Uterus (tissue), 2 donors: ENCODE results near the gene PPY.

Experiments used
- POLR2A ChIP-seq, 2 donors: fragments of 450-650 bp; IDR thresholded peaks; one replicate each; pipeline ENCODE4 v1.6.1; 2016; ENCODE audit warnings: antibody characterized with exemption in 2 of 2, mild to moderate bottlenecking in 1 of 2, moderate library complexity in 1 of 2
- TF ChIP-seq, protein P1 (sequence below), 4 experiments: fragments of 200-600 bp in 2 of 4; fragments of 450-650 bp in 2 of 4; sonication (generic) in 2 of 4; IDR thresholded peaks; one replicate each; pipeline ENCODE4 v1.5.1; 2016 to 2019; ENCODE audit warnings: antibody characterized with exemption in 4 of 4, mild to moderate bottlenecking in 2 of 4, moderate library complexity in 1 of 4

DNA sequence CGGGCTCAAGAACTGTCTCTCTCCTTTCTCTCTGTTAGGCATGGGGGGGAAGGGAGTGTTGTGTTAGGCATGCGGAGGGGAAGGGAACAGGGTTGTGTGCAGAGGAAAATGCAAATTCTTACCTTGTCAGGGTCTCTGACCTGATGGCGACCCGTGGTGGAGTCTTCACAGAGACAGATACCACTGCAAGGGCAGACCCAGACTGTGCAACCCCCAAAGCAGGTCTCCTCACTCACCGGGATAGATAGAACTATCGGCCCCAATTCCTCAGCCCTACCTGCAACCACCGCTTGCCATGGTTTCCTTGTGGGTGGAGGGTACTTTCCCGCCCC lies 25.3 kb downstream of the PPY start:
- TF ChIP-seq, protein P1, sequence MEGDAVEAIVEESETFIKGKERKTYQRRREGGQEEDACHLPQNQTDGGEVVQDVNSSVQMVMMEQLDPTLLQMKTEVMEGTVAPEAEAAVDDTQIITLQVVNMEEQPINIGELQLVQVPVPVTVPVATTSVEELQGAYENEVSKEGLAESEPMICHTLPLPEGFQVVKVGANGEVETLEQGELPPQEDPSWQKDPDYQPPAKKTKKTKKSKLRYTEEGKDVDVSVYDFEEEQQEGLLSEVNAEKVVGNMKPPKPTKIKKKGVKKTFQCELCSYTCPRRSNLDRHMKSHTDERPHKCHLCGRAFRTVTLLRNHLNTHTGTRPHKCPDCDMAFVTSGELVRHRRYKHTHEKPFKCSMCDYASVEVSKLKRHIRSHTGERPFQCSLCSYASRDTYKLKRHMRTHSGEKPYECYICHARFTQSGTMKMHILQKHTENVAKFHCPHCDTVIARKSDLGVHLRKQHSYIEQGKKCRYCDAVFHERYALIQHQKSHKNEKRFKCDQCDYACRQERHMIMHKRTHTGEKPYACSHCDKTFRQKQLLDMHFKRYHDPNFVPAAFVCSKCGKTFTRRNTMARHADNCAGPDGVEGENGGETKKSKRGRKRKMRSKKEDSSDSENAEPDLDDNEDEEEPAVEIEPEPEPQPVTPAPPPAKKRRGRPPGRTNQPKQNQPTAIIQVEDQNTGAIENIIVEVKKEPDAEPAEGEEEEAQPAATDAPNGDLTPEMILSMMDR (IDR thresholded peaks at IDR 0.05): no peak
- TF ChIP-seq POLR2A (IDR thresholded peaks at IDR 0.05): no peak
